Neutrophil (primary cell): ENCODE measurements around the gene OR1J4.
"Not testable (repeated sequence)": the region's sequence is repeated elsewhere in the genome, so short reads cannot be mapped to it uniquely, and the experiment has no call there.

Source experiments
- H3K27ac ChIP-seq: fragments of 200-600 bp; sonication (generic); 2 replicates; pipeline ENCODE4 v1.5.1; 2016; ENCODE audit warnings: mild to moderate bottlenecking, moderate library complexity
- H3K27me3 ChIP-seq: fragments of 200-600 bp; sonication (generic); 2 replicates; pipeline ENCODE4 v1.6.0; 2016; ENCODE audit warnings: mild to moderate bottlenecking
- H3K36me3 ChIP-seq: fragments of 200-600 bp; sonication (generic); 2 replicates; pipeline ENCODE4 v1.5.1; 2017
- H3K4me1 ChIP-seq, 2 experiments: fragments of 200-600 bp in 1 of 2; sonication (generic) in 1 of 2; 1 replicate in 1 of 2; 2 replicates in 1 of 2; pipeline versions ENCODE4 v1.5.1 to v1.6.1; 2013 to 2016; ENCODE audit warnings: low read depth in 1 of 2, low read length in 1 of 2, mild to moderate bottlenecking in 1 of 2, moderate library complexity in 1 of 2; ENCODE audit not compliant: control insufficient read depth in 1 of 2, insufficient read depth in 1 of 2
- H3K4me3 ChIP-seq, 2 experiments: fragments of 200-600 bp in 1 of 2; sonication (generic) in 1 of 2; 1 replicate in 1 of 2; 2 replicates in 1 of 2; pipeline ENCODE4 v1.5.1; 2013 to 2016; ENCODE audit warnings: low read depth in 1 of 2, low read length in 1 of 2, mild to moderate bottlenecking in 1 of 2, moderate library complexity in 1 of 2
- H3K9me3 ChIP-seq: fragments of 200-600 bp; sonication (generic); 2 replicates; pipeline ENCODE4 v1.5.1; 2016
- CTCF ChIP-seq: fragments of 200-600 bp; sonication (generic); IDR thresholded peaks from 2 replicates; pipeline ENCODE4 v1.5.1; 2016; ENCODE audit warnings: antibody characterized with exemption

Gene OR1J4

GRCh38 chr9:122526602-122527001 lies 7.7 kb downstream of the OR1J4 start:
- Histone ChIP-seq H3K36me3 (no peaks in the 10 kb centered on the region), H3K4me3 (no peak overlapping the region), H3K27me3 (peaks cover 7% of the 10 kb centered on the region), H3K4me1 (no peaks in the 10 kb centered on the region), H3K9me3 (no peaks in the 10 kb centered on the region), H3K27ac (no peak overlapping the region)
- TF ChIP-seq CTCF, result no peak

- H3K9me3 ChIP-seq, result no peaks in the 10 kb centered on the region
- H3K4me3 ChIP-seq, result no peak within 1 kb of the TSS
- H3K27ac ChIP-seq, result no peak within 1 kb of the TSS
- H3K36me3 ChIP-seq, result no peaks in the 10 kb centered on the region
- no peak for TF ChIP-seq CTCF
- H3K27me3 ChIP-seq, result peaks cover 7% of the 10 kb centered on the region
- no peaks in the 10 kb centered on the region for H3K4me1 ChIP-seq
Measured at GRCh38 chr9:122527193-122527592, 8.3 kb downstream of the OR1J4 start, which contains the start of gene OR1N1. Gene OR1N1, minus strand, starts transcription at chr9:122527293. Its CDS starts 0 bp downstream, at chr9:122527293.

- H3K9me3 ChIP-seq, H3K36me3 ChIP-seq, H3K27ac ChIP-seq, H3K4me1 ChIP-seq, H3K4me3 ChIP-seq, H3K27me3 ChIP-seq: not testable (repeated sequence)
Measured at GRCh38 chr9:122531157-122531556, 12.2 kb downstream of the OR1J4 start.

GRCh38 chr9:122536134-122536533 lies 17.2 kb downstream of the OR1J4 start:
- Histone ChIP-seq H3K27me3 (no peaks in the 10 kb centered on the region), H3K9me3 (no peaks in the 10 kb centered on the region), H3K4me1 (no peaks in the 10 kb centered on the region), H3K36me3 (no peaks in the 10 kb centered on the region), H3K27ac (no peak overlapping the region), H3K4me3 (no peak overlapping the region)
- TF ChIP-seq CTCF, result no peak

- not testable (repeated sequence) for H3K4me3 ChIP-seq, H3K9me3 ChIP-seq, H3K27me3 ChIP-seq, H3K36me3 ChIP-seq, H3K4me1 ChIP-seq, H3K27ac ChIP-seq
Measured at GRCh38 chr9:122537066-122537465, 18.1 kb downstream of the OR1J4 start.

GRCh38 chr9:122538757-122539156 lies 19.8 kb downstream of the OR1J4 start:
- TF ChIP-seq CTCF, result no peak
- no peaks in the 10 kb centered on the region for H3K9me3 ChIP-seq
- H3K27ac ChIP-seq, result no peak overlapping the region
- no peaks in the 10 kb centered on the region for H3K36me3 ChIP-seq
- H3K27me3 ChIP-seq, result peaks cover 12% of the 10 kb centered on the region
- H3K4me3 ChIP-seq, result no peak overlapping the region
- H3K4me1 ChIP-seq, result no peaks in the 10 kb centered on the region

GRCh38 chr9:122546196-122546595 lies 27.3 kb downstream of the OR1J4 start:
- Histone ChIP-seq H3K4me3 (no peak overlapping the region), H3K27me3 (peaks cover 20% of the 10 kb centered on the region), H3K9me3 (no peaks in the 10 kb centered on the region), H3K4me1 (no peaks in the 10 kb centered on the region), H3K27ac (no peak overlapping the region), H3K36me3 (no peaks in the 10 kb centered on the region)
- TF ChIP-seq CTCF, result no peak
